IMR-90 (cell line): ENCODE measurements around the gene C2orf80. TPM values are rescaled to one million over a fixed set of nuclear protein-coding genes. Genes with fewer than 3 reads are reported as not detected.

Experiments
- ATAC-seq: fragments of 200-7000 bp; cut with Tn5 transposase; 2 replicates; pipeline ENCODE4 v1.9.1; 2020; ENCODE audit warnings: low read depth, mild to moderate bottlenecking, moderate library complexity
- BruUV-seq: library from RNA; stranded (reverse); fragments of 400-500 nt; replicated peaks from 2 replicates; lab custom pipeline; 2021; lab: Mats Ljungman, UMichigan
- CTCF ChIA-PET: fragments of 300-600 bp; formaldehyde crosslinking; extraction: SDS; loops from one replicate; lab custom pipeline; 2021; ENCODE audit warnings: antibody characterized with exemption; lab: Yijun Ruan, JAX
- POLR2A ChIA-PET: fragments of 300-600 bp; sonication (Branson Sonifier 250); formaldehyde crosslinking; loops from one replicate; lab custom pipeline; 2022; ENCODE audit warnings: antibody characterized with exemption; ENCODE audit not compliant: unreplicated experiment; lab: Charles Lee
- DNase-seq: peaks from one replicate; pipeline ENCODE4 v3.0.0; 2013
- H2AFZ ChIP-seq: replicated peaks from 2 replicates; pipeline ENCODE3; 2013; ENCODE audit warnings: low read length, mild to moderate bottlenecking; ENCODE audit not compliant: poor library complexity
- H2AK5ac ChIP-seq: 2 replicates; pipeline ENCODE4 v1.6.1; 2013; ENCODE audit warnings: low read depth, low read length, inconsistent platforms
- H2AK9ac ChIP-seq: replicated peaks from 2 replicates; pipeline ENCODE3; 2013; ENCODE audit warnings: mild to moderate bottlenecking, low read depth, low read length, moderate library complexity; ENCODE audit not compliant: poor library complexity
- H2BK120ac ChIP-seq: 2 replicates; pipeline ENCODE4 v1.6.1; 2013; ENCODE audit warnings: low read depth, low read length, inconsistent platforms
- H2BK15ac ChIP-seq: 3 replicates; pipeline ENCODE4 v1.6.1; 2013; ENCODE audit warnings: low read depth, low read length, inconsistent platforms
- H2BK20ac ChIP-seq: 2 replicates; pipeline ENCODE4 v1.6.1; 2013; ENCODE audit warnings: low read depth, mild to moderate bottlenecking, inconsistent platforms, low read length, moderate library complexity
- H2BK5ac ChIP-seq: 2 replicates; pipeline ENCODE4 v1.6.1; 2013; ENCODE audit warnings: mild to moderate bottlenecking, low read depth, low read length, inconsistent platforms; ENCODE audit not compliant: poor library complexity, severe bottlenecking
- H3K14ac ChIP-seq: replicated peaks from 2 replicates; pipeline ENCODE4 v1.6.1; 2013; ENCODE audit warnings: low read depth, low read length, inconsistent platforms
- H3K18ac ChIP-seq: 2 replicates; pipeline ENCODE4 v1.6.1; 2013; ENCODE audit warnings: low read depth, low read length, control low read depth
- H3K23ac ChIP-seq: 2 replicates; pipeline ENCODE4 v1.6.1; 2013; ENCODE audit warnings: low read depth, low read length, inconsistent platforms
- H3K27ac ChIP-seq: 2 replicates; pipeline ENCODE4 v1.5.1; 2013; ENCODE audit warnings: mild to moderate bottlenecking, control low read depth, low read length; ENCODE audit not compliant: insufficient read depth
- H3K27me3 ChIP-seq: 2 replicates; pipeline ENCODE4 v1.6.1; 2013; ENCODE audit warnings: low read length; ENCODE audit not compliant: control insufficient read depth, insufficient read depth
- H3K36me3 ChIP-seq: 2 replicates; pipeline ENCODE4 v1.6.1; 2013; ENCODE audit warnings: low read length, mixed read lengths; ENCODE audit not compliant: control insufficient read depth, insufficient read depth
- H3K4ac ChIP-seq: 2 replicates; pipeline ENCODE4 v1.6.1; 2013; ENCODE audit warnings: low read depth, low read length, inconsistent platforms
- H3K4me1 ChIP-seq: 2 replicates; pipeline ENCODE4 v1.6.1; 2013; ENCODE audit warnings: low read length, mixed read lengths; ENCODE audit not compliant: control insufficient read depth, insufficient read depth
- H3K4me2 ChIP-seq: 2 replicates; pipeline ENCODE4 v1.6.1; 2013; ENCODE audit warnings: low read depth, mild to moderate bottlenecking, control low read depth, low read length, moderate library complexity
- H3K4me3 ChIP-seq: 2 replicates; pipeline ENCODE4 v1.5.1; 2013; ENCODE audit warnings: low read depth, mild to moderate bottlenecking, control low read depth, low read length, moderate library complexity; ENCODE audit not compliant: insufficient read depth
- H3K56ac ChIP-seq: 2 replicates; pipeline ENCODE4 v1.6.1; 2013; ENCODE audit warnings: low read length, inconsistent platforms; ENCODE audit not compliant: insufficient read depth; ENCODE audit errors: extremely low read depth
- H3K79me1 ChIP-seq, 2 experiments: 2 replicates each; pipeline ENCODE4 v1.6.1; 2013; ENCODE audit warnings: low read length in 2 of 2, inconsistent platforms in 1 of 2, low read depth in 1 of 2
- H3K9ac ChIP-seq: 2 replicates; pipeline ENCODE4 v1.6.1; 2013; ENCODE audit warnings: low read depth, low read length, control low read depth
- H3K9me1 ChIP-seq: 2 replicates; pipeline ENCODE4 v1.6.1; 2013; ENCODE audit warnings: low read length, inconsistent platforms; ENCODE audit not compliant: insufficient read depth
- H3K9me3 ChIP-seq: 2 replicates; pipeline ENCODE4 v1.6.1; 2013; ENCODE audit warnings: low read length; ENCODE audit not compliant: control insufficient read depth, insufficient read depth
- H4K20me1 ChIP-seq: 2 replicates; pipeline ENCODE4 v1.6.1; 2013; ENCODE audit warnings: low read length, inconsistent platforms; ENCODE audit not compliant: insufficient read depth
- H4K5ac ChIP-seq: 2 replicates; pipeline ENCODE4 v1.6.1; 2013; ENCODE audit warnings: mild to moderate bottlenecking, low read depth, low read length, control low read depth
- H4K8ac ChIP-seq, 2 experiments: 2 replicates each; pipeline ENCODE4 v1.6.1; 2013; ENCODE audit warnings: low read depth in 2 of 2, low read length in 2 of 2, control low read depth in 1 of 2, inconsistent platforms in 1 of 2
- H4K91ac ChIP-seq: 2 replicates; pipeline ENCODE4 v1.6.1; 2013; ENCODE audit warnings: low read depth, low read length, inconsistent platforms; ENCODE audit not compliant: insufficient read depth
- CEBPB ChIP-seq: IDR thresholded peaks from 2 replicates; pipeline ENCODE4 v1.6.1; 2012; ENCODE audit warnings: low read depth, low read length, improper control_type of control experiment
- CTCF ChIP-seq: conservative IDR thresholded peaks from 2 replicates; pipeline ENCODE4 v1.5.1; 2012; ENCODE audit warnings: mild to moderate bottlenecking, low read depth, low read length, improper control_type of control experiment
- ELK1 ChIP-seq: fragments of 150-350 bp; IDR thresholded peaks from 2 replicates; pipeline ENCODE4 v1.6.1; 2016; ENCODE audit warnings: low read depth, mild to moderate bottlenecking, low read length, moderate library complexity, borderline replicate concordance
- FOS ChIP-seq: fragments of 150-350 bp; IDR thresholded peaks from 2 replicates; pipeline ENCODE4 v1.6.1; 2016; ENCODE audit warnings: low read depth, low read length
- MAFK ChIP-seq: IDR thresholded peaks from 2 replicates; pipeline ENCODE4 v1.6.1; 2012; ENCODE audit warnings: low read depth, low read length, improper control_type of control experiment
- MAZ ChIP-seq: IDR thresholded peaks from 2 replicates; pipeline ENCODE4 v1.6.1; 2012; ENCODE audit warnings: low read depth, mild to moderate bottlenecking, low read length, improper control_type of control experiment, moderate library complexity, borderline replicate concordance
- POLR2A ChIP-seq: IDR thresholded peaks from 2 replicates; pipeline ENCODE4 v1.6.1; 2012; ENCODE audit warnings: mild to moderate bottlenecking, low read depth, low read length
- RAD21 ChIP-seq: IDR thresholded peaks from 2 replicates; pipeline ENCODE4 v1.6.1; 2012; ENCODE audit warnings: low read length, improper control_type of control experiment
- SMC3 ChIP-seq: fragments of 150-350 bp; IDR thresholded peaks from 2 replicates; pipeline ENCODE4 v1.6.1; 2016; ENCODE audit warnings: low read depth, mild to moderate bottlenecking, antibody characterized with exemption, low read length, moderate library complexity
- WGBS, 2 experiments: methylation state at CpG; one replicate each; pipeline versions ENCODE4 v1.1.5 to v1.1.7; 2013; ENCODE audit warnings: missing lambda C conversion rate in 2 of 2; ENCODE audit not compliant: insufficient read length in 1 of 2; ENCODE audit errors: extremely low coverage in 2 of 2; 5-methylcytosine and 5-hydroxymethylcytosine counted together
- dilution Hi-C: fragments of 300-500 bp; cut with HindIII; formaldehyde crosslinking; loops from one replicate; pipeline ENCODE4 v1.14.3; 2018; ENCODE audit warnings: low sequenced_read_pairs; ENCODE audit not compliant: unreplicated experiment
- in situ Hi-C: fragments of 300-500 bp; cut with MboI; formaldehyde crosslinking; loops from 3 replicates; pipeline ENCODE4 v1.14.3; 2019; ENCODE audit warnings: low sequenced_read_pairs, inconsistent platforms, mixed read lengths
- intact Hi-C: fragments of 100-400 bp; cut with micrococcal nuclease; formaldehyde crosslinking; loops from 2 replicates; pipeline ENCODE4 v1.10.0; 2022
- polyA plus RNA-seq, 3 experiments: library from polyadenylated mRNA; depleted of rRNA; stranded (reverse); fragments of >200 nt; gene quantifications; 2 replicates each; pipeline ENCODE4 v1.2.3, GENCODE V29; 2012; ENCODE audit warnings: low replicate concordance in 1 of 3
- total RNA-seq: library from RNA; depleted of rRNA; stranded (reverse); fragments of >200 nt; gene quantifications from 2 replicates; pipeline ENCODE4 v1.2.3, GENCODE V29; 2012

The C2orf80 gene
- total and polyA plus RNA-seq, 2 of the 4 experiments (the other 2 are of a cell fraction), result not detected

- Histone ChIP-seq H2AFZ (no peak overlapping the region), H3K4me2 (no peak overlapping the region), H3K4ac (no peak overlapping the region), H3K79me1 (no peaks in the 10 kb centered on the region), H2BK5ac (no peak overlapping the region), H3K56ac (no peak overlapping the region), H3K36me3 (no peaks in the 10 kb centered on the region), H2BK120ac (no peak overlapping the region), H2BK20ac (no peak overlapping the region), H3K9ac (no peak overlapping the region), H4K5ac (no peak overlapping the region), H3K4me3 (no peak overlapping the region), H4K8ac (no peak overlapping the region), H3K27ac (no peak overlapping the region), H2BK15ac (no peak overlapping the region), H3K23ac (no peak overlapping the region), H3K27me3 (0 out of 2 replicates have a peak, but pooled peaks cover 2% of the 10 kb centered on the region), H2AK5ac (no peak overlapping the region), H3K14ac (no peak overlapping the region), H3K9me1 (no peaks in the 10 kb centered on the region), H3K18ac (no peak overlapping the region), H4K91ac (no peak overlapping the region), H3K4me1 (no peaks in the 10 kb centered on the region), H3K9me3 (no peaks in the 10 kb centered on the region), H2AK9ac (no peak overlapping the region), H4K20me1 (no peaks in the 10 kb centered on the region)
- BruUV-seq, result no TSS peak
- in situ Hi-C loops (no loop called here), intact Hi-C loops (no loop called here), dilution Hi-C loops (no loop called here)
- no peak for TF ChIP-seq CEBPB
- no peak for TF ChIP-seq SMC3
- no peak for TF ChIP-seq ELK1
- TF ChIP-seq POLR2A, result no peak
- no peak for TF ChIP-seq FOS
- TF ChIP-seq MAFK, result no peak
- TF ChIP-seq RAD21, result no peak
- TF ChIP-seq CTCF, result no peak
- TF ChIP-seq MAZ, result no peak
- CTCF ChIA-PET, result interaction anchor here (0.8 to 1.1 kb wide), 2 partner anchors 15 to 396 kb away, joined by 3 to 7 read pairs; no protein-coding TSS in a partner anchor
- 17% methylated on average over 2 of the region's 8 CpGs; no CpG with 5 or more reads in 1 of the 2 experiments for WGBS, 2 experiments
- no peak for ATAC-seq
- DNase-seq, result peak; percentile 4
- POLR2A ChIA-PET, result no interaction called here
These were observed 47.4 kb downstream of the C2orf80 start for GRCh38 chr2:208142240-208142924.
